Prostate gland (tissue), 2 donors: Measurements from ENCODE around the gene POLG2.

ENCODE experiments used
- CTCF ChIP-seq, 4 experiments: fragments of 200-600 bp in 2 of 4; fragments of 450-650 bp in 2 of 4; sonication (generic) in 2 of 4; IDR thresholded peaks; 1 replicate in 3 of 4; 2 replicates in 1 of 4; pipeline ENCODE4 v1.5.1; 2016 to 2019; ENCODE audit warnings: antibody characterized with exemption in 4 of 4, mild to moderate bottlenecking in 2 of 4, moderate library complexity in 2 of 4
- POLR2A ChIP-seq: fragments of 450-650 bp; IDR thresholded peaks from one replicate; pipeline ENCODE4 v1.6.1; 2016; ENCODE audit warnings: antibody characterized with exemption, mild to moderate bottlenecking
- POLR2AphosphoS5 ChIP-seq: sonication (generic); formaldehyde crosslinking; IDR thresholded peaks from one replicate; pipeline ENCODE4 v1.6.1; 2017; ENCODE audit warnings: antibody characterized with exemption

DNA sequence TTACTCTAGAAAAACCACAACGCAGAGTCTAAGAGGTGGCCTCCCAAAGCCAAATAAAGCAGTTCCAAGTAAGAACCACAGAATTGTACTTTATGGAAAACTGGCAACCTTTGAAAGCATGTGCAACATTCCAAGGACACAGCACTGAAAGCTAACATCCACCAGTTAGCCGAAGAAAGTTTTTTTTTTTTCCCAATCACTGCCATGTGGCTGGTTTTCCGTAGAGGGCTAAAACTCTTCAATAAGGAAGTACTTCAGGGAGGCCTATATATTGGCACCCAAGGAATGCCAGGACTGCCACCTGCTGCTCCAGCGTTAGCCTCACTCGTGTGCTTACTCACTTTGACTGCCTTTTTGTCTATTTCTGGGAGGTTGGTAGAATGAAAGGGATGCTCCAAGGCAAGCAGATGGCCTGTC is 35.1 kb upstream of the POLG2 start:
- TF ChIP-seq CTCF (IDR thresholded peaks at IDR 0.05) (no peak), POLR2A (no peak), POLR2AphosphoS5 (no peak)
